Mucosa of gallbladder (tissue), 1 donor: ENCODE measurements around the gene B4GALNT3. TPM values are rescaled to one million over a fixed set of nuclear protein-coding genes. Genes with fewer than 3 reads are reported as not detected.

Experiments
- DNase-seq: peaks from one replicate; pipeline ENCODE4 v3.0.0-alpha.2; 2020; ENCODE audit warnings: low spot score
- total RNA-seq: library from RNA; stranded (reverse); gene quantifications from one replicate; pipeline ENCODE4 v1.2.1, GENCODE V29; 2021
- donor health status: DM: no; HTN: no; CAD: no.

Gene B4GALNT3
- total RNA-seq, 1 donor from 2014 or later: 26.4 TPM

DNA sequence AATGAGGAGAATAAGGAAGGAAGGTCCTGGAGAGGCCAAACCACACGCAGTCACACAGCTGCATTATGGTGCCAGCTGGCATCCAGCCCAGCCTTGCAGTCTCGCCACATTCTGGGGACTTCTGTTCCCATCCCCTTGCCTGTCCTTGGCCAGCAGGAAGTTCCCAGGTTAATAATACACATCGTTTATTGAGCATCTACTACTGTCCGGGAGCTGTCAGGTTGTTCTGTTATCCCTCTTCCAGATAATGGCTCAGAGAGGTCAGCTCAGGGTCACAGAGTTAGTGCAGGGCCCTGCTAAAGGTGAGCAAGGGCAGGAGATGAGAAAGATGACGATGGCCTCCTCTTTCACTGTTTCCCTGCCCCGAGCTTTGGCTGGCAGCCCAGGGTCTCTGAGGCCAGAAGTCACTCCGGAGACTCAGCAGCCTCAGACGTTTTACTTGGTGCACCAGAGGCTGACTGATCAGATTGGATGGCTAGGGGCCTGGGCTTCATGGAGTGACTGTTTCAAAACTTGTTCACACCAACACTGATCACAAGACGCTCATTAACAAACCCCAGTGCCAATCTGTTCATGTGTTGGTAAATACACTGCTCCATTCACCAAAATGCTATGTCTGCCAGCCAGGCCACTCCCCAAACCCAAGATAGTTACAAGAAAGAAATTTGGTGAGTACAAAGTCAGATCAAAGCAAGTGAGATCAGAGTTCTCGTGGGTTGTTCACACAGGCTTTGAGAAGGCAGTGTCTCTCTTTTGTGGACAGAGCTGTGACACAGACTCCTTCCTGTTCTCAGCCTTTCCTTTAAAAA, 79.2 kb downstream of the B4GALNT3 start:
- peak; percentile 92 for DNase-seq

DNA sequence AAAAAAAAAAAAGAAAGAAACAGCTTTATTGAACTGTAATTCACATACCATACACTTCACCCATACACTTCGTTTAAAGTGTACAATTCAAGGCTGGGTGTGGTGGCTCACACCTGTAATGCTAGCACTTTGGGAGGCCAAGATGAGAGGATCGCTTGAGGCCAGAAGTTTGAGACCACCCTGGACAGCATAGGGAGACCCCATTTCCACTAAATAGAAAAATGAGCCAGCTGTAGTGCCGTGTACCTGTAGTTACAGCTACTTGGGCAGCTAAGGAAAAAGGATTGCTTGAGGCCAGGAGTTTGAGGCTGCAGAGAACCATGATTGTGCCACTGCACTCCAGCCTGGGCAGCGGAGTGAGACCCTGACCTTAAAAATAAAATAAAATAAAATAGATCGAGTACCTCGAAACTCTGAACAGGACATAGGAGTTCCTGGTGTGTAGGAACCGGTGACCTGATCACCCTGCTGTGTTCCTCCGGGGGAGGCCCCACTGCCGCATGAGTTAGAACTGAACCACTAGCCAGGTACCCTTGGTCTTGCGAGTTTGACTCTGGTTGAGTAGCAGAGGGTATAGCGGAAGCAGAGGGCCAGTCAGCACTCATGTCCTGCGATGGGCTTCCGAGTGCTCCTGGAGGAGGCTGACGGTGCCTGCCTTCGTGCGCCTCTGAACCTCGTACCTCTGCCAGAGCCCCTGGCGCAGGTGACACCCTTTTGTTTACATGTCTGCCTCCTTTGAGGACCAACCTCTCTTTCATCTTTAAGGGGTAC, 80.0 kb downstream of the B4GALNT3 start:
- no peak for DNase-seq

DNA sequence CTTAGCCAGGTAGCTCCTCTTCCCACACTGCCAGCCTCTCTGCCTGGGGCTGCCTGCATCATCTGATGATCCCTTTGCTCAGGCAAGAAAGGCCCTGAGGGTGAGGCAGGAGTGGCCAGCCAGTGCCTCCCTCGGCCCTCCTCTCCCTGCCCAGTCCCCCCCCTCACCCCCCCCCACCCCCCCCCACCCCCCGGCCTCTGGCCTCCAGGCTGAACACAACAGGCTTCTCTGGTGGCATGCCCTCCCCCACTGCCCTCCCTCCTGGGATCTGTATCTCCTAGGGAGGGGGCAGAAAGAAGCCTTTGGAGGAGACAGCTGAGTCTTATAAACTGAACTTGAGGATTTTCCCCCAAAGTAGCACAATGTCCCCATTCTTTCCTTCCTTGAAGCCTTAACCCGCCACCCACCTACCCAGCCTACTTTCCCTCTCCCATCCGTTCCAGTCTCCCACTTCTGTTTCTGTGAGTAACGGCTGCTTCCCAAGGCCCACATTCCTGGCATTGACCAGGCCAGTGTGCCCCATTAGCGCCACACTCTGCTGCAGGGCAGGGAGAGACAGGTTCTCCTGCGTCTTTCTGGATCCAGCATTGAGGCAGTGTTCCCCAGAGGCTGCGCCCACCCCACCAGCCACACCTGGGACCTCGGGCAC, 82.1 kb downstream of the B4GALNT3 start:
- no peak for DNase-seq

DNA sequence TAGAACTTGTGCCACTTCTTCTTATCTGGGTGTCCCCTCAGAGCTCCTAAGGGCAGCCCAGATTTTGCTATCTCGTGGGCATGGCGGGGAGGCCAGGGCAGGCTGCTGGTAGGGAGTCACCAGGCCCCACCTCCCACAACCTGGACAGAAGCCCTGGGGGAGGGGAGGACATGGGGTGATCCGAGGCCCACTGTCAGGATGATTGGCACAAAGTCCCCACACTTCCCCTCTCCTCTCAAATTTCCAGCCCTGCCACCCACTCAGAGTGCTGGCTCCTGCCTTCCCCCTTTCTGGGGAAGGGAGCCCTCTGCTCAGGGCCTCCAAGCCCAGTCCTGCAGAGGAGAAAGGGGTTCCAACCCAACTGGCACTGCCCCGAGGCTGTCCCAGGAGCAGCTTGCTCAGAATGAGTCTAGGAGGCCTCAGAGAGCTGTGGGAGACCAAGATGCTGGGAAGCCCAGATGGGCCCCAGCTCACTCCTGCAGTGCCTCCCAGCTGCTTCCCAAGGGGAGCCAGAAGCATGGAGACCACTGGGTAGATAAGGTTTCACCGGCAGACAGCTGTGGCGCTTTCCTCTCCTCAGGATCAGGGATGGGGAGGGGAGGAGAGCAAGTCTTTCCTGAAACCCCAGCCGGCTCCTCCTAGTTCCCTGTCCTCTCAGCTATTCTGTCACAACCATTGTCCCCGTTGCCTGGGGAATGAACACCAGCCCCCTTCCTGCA, 82.8 kb downstream of the B4GALNT3 start:
- DNase-seq: no peak

DNA sequence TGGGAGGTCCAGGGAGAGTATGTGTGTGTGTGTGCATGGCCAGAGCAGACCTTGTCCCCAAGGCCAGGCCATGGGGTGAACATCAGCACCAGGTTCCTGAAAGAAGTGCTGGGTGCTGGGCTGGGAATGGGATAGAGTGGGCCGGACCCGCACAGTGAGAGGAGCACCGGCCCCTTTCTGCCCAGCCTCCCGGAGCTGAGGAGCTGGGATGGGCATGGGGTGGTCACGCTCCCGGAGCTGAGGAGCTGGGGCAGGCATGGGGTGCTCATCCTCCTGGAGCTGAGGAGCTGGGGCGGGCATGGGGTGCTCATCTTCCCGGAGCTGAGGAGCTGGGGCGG, 83.3 kb downstream of the B4GALNT3 start:
- DNase-seq: no peak

DNA sequence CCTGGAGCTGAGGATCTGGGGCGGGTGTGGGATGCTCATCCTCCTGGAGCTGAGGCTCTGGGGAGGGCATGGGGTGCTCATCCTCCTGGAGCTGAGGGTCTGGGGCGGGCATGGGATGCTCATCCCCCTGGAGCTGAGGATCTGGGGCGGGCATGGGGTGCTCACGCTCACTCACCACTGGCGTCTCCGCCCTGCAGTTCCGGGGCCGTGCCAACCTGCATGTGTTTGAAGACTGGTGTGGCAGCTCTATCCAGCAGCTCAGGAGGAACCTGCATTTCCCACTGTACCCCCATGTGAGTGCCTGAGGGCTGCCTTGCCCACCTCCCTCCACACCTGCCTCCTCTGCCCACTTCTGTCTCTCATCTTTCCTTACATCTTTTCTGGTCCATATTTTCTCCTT, 84.4 kb downstream of the B4GALNT3 start:
- no peak for DNase-seq

DNA sequence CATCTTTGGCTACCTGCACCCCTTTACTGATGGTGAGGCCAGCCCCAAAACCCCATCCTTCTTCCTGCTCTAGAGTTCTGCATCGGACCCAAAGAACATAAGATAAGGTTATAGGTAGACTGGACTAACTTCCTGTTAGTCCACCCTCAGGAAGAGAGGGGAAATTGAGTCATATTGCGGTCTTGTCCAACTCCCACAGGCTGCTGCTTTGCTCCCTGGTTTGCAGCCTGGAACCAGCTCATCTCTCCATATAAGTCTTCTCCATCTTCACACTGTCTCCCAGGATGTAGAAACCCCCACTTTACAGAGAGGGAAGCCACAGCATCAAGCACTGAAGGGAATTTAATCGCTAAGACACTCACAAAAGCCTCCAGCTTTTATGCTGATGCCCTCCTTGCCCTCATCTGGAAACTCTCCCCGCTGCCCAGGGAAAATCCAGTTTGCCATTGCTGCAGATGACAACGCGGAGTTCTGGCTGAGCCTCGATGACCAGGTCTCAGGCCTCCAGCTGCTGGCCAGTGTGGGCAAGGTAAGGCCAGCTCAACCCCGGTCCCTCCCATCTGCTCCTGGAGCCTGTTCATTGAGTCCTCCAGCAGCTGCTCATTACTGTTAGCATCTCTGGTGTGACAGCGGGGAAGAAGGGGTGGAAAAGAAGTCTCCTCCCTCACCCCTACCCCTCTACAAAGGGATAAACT, 85.3 kb downstream of the B4GALNT3 start:
- no peak for DNase-seq

DNA sequence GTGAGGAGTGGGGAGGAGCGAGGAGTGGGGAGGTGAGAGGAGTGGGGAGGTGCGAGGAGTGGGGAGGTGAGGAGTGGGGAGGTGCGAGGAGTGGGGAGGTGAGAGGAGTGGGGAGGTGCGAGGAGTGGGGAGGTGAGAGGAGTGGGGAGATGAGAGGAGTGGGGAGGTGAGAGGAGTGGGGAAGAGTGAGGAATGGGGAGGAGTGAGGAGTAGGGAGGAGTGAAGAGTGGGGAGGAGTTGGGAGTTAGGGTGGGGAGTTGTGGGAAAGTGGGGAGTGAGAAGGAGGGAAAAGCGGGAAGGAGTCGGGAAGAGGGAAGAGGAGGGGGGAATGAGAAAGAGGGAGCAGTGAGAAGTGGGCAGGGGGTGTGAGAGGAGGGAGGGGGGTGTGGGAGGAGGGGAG, 86.1 kb downstream of the B4GALNT3 start:
- no peak for DNase-seq

DNA sequence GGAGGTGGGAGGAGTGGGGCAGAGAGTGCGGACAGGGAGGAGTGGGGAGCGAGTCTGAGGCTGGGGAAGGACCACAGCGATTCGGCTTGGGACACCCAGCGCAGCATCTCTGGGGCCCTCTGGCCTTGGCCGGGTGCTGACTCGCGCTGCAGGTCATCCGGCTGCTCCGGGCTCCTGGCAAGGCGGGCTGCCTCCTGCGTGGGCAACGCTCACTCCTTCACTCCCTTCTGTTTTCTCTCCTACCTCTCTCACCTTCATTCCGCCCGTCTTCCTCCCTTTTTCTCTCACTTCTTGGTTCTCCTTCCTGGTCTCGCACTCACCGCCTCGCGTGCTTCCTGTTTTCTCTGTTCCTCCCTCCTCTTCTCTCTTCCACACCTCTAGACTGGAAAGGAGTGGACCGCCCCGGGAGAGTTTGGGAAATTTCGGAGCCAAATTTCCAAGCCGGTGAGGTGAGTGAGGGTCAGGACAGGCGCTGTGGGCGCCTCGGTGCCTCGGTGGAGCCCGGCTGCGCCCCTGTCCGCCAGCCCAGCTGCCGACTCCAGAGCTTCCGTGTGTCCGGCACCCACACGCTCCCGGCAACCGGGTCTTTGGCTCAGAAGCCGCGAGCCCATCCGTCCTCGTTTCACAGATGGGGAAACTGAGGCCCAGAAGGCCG, 86.7 kb downstream of the B4GALNT3 start:
- no peak for DNase-seq

DNA sequence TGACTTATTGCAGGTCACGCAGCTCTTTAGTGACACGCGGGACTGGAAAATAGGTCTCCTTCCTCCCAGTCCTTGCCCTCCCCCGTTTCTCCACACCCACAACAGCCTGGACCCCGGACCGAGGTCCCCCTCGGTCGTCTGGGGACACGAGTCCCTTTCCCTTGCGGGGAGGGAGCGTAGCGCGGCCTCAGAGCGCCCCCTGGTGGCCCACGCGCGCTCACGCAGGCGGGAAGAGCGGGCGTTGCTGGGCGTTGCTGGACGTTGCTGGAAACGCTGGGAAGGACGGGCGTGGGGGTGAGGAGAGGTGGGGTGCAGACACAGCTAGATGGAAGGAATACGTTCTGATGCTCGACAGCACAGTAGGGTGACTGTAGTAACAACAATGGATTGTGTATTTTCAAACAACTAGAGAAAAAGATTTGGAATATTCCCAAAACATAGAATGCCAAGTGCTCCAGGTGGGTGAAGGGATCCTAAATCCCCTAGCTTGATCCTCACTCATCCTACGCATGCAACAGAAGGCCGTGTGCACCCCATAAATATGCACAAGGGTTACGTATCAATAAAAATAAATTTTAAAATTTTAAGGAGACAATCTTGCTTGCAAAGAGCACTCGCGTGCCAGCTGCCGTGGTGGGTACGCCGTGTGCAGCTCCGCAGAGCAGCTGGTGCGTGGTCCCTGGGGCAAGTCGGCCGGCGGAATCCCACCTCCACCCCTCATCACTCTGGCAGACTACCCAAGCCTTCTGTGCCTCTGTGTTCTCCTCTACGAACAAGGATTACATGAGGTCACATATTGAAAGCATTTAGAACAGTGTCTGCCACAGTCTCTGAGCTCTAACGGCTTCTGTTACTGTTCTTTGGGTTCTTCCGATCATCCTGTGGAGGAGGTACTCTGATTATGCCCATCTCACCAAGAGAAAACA, 87.4 kb downstream of the B4GALNT3 start:
- peak; percentile 44 for DNase-seq

DNA sequence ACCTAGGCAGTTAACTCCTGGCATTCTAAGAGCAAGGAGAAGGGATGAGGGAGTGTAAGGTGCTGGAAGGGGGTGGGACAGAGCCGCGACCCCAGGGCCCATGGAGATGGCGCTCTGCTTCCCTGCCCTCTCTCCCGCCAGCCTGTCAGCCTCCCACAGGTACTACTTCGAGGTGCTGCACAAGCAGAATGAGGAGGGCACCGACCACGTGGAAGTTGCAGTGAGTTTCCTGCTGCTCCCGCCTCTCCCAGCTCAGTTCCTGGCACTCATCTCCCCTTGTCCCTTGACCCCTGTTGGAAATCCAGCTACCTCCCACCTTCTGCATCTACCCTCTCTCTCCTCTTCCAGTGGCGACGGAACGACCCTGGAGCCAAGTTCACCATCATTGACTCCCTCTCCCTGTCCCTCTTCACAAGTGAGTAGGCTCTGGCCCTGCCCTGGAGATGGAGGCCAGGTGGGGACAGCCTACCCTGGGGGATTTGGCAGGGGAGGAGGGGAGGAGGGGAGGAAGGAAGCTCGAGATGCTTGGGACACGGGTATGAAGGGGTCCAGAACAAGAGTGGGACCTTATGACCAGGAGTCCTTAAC, 88.2 kb downstream of the B4GALNT3 start:
- DNase-seq: no peak

DNA sequence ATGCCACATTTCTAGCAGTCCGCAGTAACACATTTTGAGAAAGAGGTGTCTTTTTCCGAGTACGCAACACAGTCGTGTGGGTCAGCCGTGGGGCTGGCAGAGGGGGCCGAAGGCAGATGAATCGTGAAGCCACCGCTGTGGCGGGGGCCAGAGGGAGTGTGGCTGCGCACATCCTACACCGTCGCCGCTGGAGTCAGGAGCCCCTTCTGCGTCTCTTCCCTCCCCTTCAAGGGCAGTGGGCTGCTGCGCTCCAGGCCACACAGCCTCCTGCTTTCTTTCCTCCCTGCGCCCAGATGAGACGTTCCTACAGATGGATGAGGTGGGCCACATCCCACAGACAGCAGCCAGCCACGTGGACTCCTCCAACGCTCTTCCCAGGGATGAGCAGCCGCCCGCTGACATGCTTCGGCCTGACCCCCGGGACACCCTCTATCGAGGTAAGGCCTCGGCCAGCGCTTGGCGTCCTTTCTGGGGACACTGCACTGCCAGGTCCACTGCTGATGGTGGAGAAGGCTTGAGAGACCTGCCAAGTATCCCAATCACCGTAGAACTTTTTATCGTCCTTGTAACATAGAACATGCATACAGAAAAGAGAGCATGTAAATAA, 89.8 kb downstream of the B4GALNT3 start:
- DNase-seq: no peak

DNA sequence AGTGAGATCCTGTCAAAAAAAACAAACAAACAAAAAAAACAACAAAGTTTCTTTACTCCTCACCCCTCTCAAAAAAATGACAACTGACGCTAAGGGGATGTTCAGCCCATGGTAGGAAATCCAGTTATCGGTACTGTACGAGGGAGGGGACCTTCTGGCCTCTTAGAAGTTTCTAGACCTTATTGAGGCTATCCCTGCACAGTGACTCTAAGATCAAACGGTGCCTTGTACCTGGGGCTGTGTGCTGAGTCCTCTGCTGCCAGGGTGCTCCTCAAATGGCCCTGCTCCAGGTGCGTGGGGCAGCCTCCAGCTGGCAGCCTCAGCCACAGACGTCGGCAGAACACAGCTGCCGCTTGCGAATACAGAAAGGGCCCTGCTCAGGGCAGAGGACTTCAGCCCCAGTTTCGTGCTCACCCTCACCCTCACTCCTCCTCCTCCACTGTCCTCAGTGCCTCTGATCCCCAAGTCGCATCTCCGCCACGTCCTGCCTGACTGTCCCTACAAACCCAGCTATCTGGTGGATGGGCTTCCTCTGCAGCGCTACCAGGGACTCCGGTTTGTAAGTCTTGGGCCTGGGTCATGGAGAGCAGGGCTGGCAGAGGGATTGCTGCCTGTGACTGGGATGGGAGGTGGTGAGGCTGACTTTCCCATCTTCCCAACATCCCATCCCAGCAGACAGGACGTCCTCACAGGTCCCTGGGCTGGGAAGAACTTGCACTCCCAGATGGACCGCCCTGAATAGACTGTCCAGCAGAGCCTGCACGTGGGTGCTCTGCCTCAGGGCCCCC, 90.9 kb downstream of the B4GALNT3 start:
- no peak for DNase-seq

DNA sequence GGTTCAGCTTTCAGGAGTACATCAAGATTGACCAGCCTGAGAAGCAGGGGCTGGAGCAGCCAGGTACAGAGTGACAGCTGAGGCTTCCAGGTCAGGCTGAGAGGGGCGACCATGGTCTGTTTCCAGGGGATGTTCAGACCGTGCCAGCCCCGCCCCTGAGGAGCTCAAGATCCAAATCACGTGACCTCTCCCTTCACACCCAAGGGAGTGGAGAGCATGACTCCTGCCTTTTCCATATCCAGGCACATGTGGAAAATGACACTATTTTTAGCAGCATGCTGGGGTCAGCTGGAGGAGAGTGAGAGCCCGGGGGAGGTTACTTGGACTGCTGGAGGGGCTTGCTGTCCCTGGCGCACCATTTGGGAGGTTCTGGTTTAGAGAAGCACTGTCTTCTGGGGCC, 92.7 kb downstream of the B4GALNT3 start:
- no peak for DNase-seq

DNA sequence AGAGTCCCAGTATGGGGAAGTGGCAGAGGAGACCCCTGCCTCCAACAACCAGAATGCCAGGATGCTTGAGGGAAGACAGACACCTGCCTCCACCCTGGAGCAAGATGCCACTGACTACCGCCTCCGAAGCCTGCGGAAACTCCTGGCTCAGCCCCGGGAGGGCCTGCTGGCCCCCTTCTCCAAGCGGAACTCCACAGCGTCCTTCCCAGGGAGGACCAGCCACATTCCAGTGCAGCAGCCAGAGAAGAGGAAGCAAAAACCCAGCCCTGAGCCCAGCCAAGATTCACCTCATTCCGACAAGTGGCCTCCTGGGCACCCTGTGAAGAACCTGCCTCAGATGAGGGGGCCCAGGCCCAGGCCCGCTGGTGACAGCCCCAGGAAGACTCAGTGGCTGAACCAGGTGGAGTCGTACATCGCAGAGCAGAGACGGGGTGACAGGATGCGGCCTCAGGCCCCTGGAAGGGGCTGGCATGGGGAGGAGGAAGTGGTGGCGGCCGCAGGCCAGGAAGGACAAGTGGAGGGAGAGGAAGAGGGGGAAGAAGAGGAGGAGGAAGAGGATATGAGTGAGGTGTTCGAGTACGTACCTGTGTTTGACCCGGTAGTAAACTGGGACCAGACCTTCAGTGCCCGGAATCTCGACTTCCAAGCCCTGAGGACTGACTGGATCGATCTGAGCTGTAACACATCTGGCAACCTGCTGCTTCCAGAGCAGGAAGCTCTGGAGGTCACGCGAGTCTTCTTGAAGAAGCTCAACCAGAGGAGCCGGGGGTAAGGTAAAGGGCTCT, 93.7 kb downstream of the B4GALNT3 start:
- no peak for DNase-seq

DNA sequence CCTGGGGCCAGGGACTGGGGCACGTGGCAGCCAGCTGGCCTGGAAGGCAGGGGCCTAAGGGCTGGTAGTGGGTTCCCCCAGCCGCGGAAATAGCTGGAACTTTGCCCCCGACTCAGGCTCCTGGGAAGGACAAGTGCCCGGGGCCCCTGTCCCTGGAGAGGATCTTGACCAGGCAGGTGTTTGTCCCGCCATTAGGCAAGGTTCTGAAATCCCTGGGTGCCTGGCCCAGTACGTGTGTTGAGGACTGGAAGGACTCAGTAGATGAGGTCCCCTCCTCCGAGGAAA, 94.2 kb downstream of the B4GALNT3 start:
- DNase-seq: no peak

DNA sequence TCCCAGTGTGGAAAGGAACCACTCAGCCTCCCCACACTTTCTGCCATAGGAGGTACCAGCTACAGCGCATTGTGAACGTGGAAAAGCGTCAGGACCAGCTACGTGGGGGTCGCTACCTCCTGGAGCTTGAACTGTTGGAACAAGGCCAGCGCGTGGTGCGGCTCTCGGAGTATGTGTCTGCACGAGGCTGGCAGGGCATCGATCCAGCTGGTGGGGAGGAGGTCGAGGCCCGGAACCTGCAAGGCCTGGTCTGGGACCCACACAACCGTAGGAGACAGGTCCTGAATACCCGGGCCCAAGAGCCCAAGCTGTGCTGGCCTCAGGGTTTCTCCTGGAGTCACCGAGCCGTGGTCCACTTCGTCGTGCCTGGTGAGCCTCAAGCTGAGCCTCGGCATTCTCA, 96.8 kb downstream of the B4GALNT3 start:
- no peak for DNase-seq

DNA sequence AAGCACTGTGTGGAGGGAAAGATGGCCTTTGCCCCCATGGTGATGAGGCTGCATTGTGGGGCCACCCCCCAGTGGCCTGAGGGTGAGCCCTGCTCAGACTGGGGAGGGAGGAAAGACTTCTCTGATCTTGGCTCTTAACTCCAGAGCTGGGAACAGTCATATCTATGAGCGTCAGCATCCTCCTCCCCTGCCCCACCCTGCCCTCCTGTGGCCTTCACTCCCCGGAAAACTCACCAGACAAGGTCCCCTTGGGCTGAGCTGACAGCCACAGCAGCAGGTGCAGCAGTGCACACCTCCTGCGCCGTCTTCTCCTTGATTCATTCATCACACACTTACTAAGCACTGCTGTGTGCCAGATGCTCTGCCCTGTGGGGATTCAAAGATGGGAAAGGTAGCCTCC, 98.8 kb downstream of the B4GALNT3 start:
- DNase-seq: no peak
